Mesendoderm (in vitro differentiated cells): ENCODE results near the gene MTX2.
A peak's percentile ranks its signal among the peaks of the same experiment; 100 is the strongest.

Experiments
- DNase-seq: peaks from one replicate; pipeline ENCODE4 v3.0.0; 2013
- H2AK5ac ChIP-seq: 2 replicates; pipeline ENCODE4 v1.6.1; 2013; ENCODE audit warnings: low read length, inconsistent platforms
- H2BK120ac ChIP-seq: 2 replicates; pipeline ENCODE4 v1.6.1; 2013; ENCODE audit warnings: low read depth, mild to moderate bottlenecking, low read length, moderate library complexity, mixed read lengths
- H2BK15ac ChIP-seq: replicated peaks from 2 replicates; pipeline ENCODE4 v1.6.1; 2013; ENCODE audit warnings: low read depth, mild to moderate bottlenecking, moderate library complexity
- H2BK5ac ChIP-seq: 2 replicates; pipeline ENCODE4 v1.6.1; 2013; ENCODE audit warnings: low read length, inconsistent platforms
- H3K18ac ChIP-seq: 2 replicates; pipeline ENCODE4 v1.6.1; 2013; ENCODE audit warnings: mild to moderate bottlenecking, low read length, mixed read lengths
- H3K23ac ChIP-seq: one replicate; pipeline ENCODE4 v1.6.1; 2013; ENCODE audit warnings: low read length
- H3K27ac ChIP-seq: 2 replicates; pipeline ENCODE4 v1.5.1; 2013; ENCODE audit warnings: low read depth, mild to moderate bottlenecking, inconsistent platforms, low read length, moderate library complexity
- H3K27me3 ChIP-seq: 2 replicates; pipeline ENCODE4 v1.6.1; 2013; ENCODE audit warnings: low read length, control low read depth, mild to moderate bottlenecking, inconsistent platforms; ENCODE audit not compliant: insufficient read depth, poor library complexity
- H3K36me3 ChIP-seq: 2 replicates; pipeline ENCODE4 v1.6.1; 2013; ENCODE audit warnings: low read length, inconsistent platforms; ENCODE audit not compliant: control insufficient read depth, insufficient read depth
- H3K4ac ChIP-seq: one replicate; pipeline ENCODE4 v1.6.1; 2013; ENCODE audit warnings: low read depth, mild to moderate bottlenecking, low read length, moderate library complexity
- H3K4me1 ChIP-seq: 2 replicates; pipeline ENCODE4 v1.6.1; 2013; ENCODE audit warnings: low read depth, low read length, inconsistent platforms; ENCODE audit not compliant: control insufficient read depth
- H3K4me2 ChIP-seq: 2 replicates; pipeline ENCODE4 v1.6.1; 2013; ENCODE audit warnings: low read length
- H3K4me3 ChIP-seq: 2 replicates; pipeline ENCODE4 v1.5.1; 2013; ENCODE audit warnings: mild to moderate bottlenecking, low read length
- H3K56ac ChIP-seq: one replicate; pipeline ENCODE4 v1.6.1; 2013; ENCODE audit warnings: low read length
- H3K79me1 ChIP-seq: 2 replicates; pipeline ENCODE4 v1.6.1; 2013; ENCODE audit warnings: low read length, inconsistent platforms
- H3K79me2 ChIP-seq: 2 replicates; pipeline ENCODE4 v1.6.1; 2013; ENCODE audit warnings: mild to moderate bottlenecking, low read length; ENCODE audit not compliant: control insufficient read depth, insufficient read depth
- H3K9ac ChIP-seq: 2 replicates; pipeline ENCODE4 v1.6.1; 2013; ENCODE audit warnings: low read length, inconsistent platforms
- H4K5ac ChIP-seq: one replicate; pipeline ENCODE4 v1.6.1; 2013; ENCODE audit warnings: low read length
- H4K8ac ChIP-seq: one replicate; pipeline ENCODE4 v1.6.1; 2013; ENCODE audit warnings: low read depth, mild to moderate bottlenecking, control low read depth, low read length, moderate library complexity
- WGBS: extraction: QIAGEN DNeasy Blood & Tissue Kit; methylation state at CpG from one replicate; pipeline ENCODE4 v1.1.7; 2013; ENCODE audit warnings: low lambda C conversion rate, missing lambda C conversion rate; ENCODE audit not compliant: insufficient coverage; ENCODE audit errors: extremely low coverage; 5-methylcytosine and 5-hydroxymethylcytosine counted together

MTX2 gene

DNA sequence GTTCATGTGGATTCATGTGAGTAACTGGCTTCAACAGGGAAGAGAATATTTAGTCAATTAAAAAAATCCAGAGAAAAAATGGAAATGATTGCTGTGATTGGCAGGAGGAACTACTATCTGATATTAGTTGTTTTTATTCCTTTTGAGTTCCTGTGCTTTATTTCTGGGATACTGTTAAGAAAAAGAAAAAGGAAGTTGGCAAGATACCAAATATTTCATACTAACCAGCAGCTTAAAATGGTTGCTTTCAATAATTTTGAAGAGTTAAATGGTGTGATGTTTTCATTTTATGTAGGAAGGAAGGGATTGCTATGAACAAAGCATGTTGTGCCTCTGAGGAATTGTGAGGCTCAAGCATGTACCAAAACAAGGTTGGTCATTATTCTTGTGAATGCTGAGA is 8.1 kb upstream of the MTX2 start:
- Histone ChIP-seq H3K4me3 (no peak overlapping the region), H2BK15ac (no peak overlapping the region), H3K4me1 (no peaks in the 10 kb centered on the region), H3K23ac (no peak overlapping the region), H2BK5ac (no peak overlapping the region), H4K8ac (no peak overlapping the region), H3K56ac (no peak overlapping the region), H2AK5ac (no peak overlapping the region), H3K27me3 (no peaks in the 10 kb centered on the region), H2BK120ac (no peak overlapping the region), H3K79me1 (no peaks in the 10 kb centered on the region), H3K79me2 (no peaks in the 10 kb centered on the region), H3K9ac (no peak overlapping the region), H3K4ac (no peak overlapping the region), H3K27ac (no peak overlapping the region), H3K4me2 (no peak overlapping the region), H3K36me3 (no peaks in the 10 kb centered on the region), H4K5ac (no peak overlapping the region), H3K18ac (no peak overlapping the region)
- no peak for DNase-seq

DNA sequence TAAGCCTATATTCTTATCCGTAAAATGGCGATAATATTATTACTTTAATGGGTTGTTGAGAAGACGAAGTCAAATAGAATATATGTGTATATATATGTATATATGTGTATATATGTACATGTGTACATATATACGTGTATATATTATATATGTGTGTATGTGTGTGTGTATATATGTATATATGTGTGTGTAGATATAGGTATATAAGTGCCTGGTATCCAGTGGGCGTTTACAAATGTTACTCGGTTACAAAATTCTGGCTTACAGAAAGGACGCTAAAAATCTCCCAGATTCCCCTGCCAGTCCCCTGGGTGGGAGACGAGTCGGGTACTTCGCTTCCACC is 295 bp upstream of the MTX2 start:
- Histone ChIP-seq H3K9ac (no peak overlapping the region), H3K23ac (no peak overlapping the region), H3K27me3 (no peaks in the 10 kb centered on the region), H3K4ac (no peak overlapping the region), H2BK5ac (no peak overlapping the region), H3K4me3 (no peak overlapping the region), H3K4me1 (no peaks in the 10 kb centered on the region), H2BK120ac (no peak overlapping the region), H3K79me2 (peaks cover 10% of the 10 kb centered on the region), H3K4me2 (no peak overlapping the region), H3K36me3 (no peaks in the 10 kb centered on the region), H3K79me1 (no peaks in the 10 kb centered on the region), H3K18ac (no peak overlapping the region), H3K56ac (no peak overlapping the region), H3K27ac (peak overlapping the region; percentile 60), H2BK15ac (no peak overlapping the region), H2AK5ac (no peak overlapping the region), H4K8ac (no peak overlapping the region), H4K5ac (no peak overlapping the region)
- WGBS = no CpG with 5 or more reads among the region's 10 CpGs
- DNase-seq = no peak

GRCh38 chr2:176270100-176270750 is 983 bp downstream of the MTX2 start:
- Histone ChIP-seq H3K4ac (peak overlapping the region; percentile 26), H2BK120ac (no peak overlapping the region), H3K79me1 (peaks cover 1% of the 10 kb centered on the region), H3K27me3 (no peaks in the 10 kb centered on the region), H4K8ac (no peak overlapping the region), H3K4me3 (peak overlapping the region; percentile 64), H3K27ac (no peak overlapping the region), H4K5ac (no peak overlapping the region), H2AK5ac (no peak overlapping the region), H3K56ac (peak overlapping the region; percentile 95), H2BK5ac (no peak overlapping the region), H3K36me3 (no peaks in the 10 kb centered on the region), H3K18ac (peak overlapping the region; percentile 22), H3K79me2 (peaks cover 13% of the 10 kb centered on the region), H3K4me1 (no peaks in the 10 kb centered on the region), H3K4me2 (peak overlapping the region; percentile 67), H2BK15ac (no peak overlapping the region), H3K23ac (no peak overlapping the region), H3K9ac (peak overlapping the region; percentile 90)
- DNase-seq = no peak
- 100% methylated on average over 1 of the region's 18 CpGs for WGBS

GRCh38 chr2:176272870-176273459 is 3.7 kb downstream of the MTX2 start:
- H3K79me1 ChIP-seq = peaks cover 4% of the 10 kb centered on the region
- H2BK5ac ChIP-seq = no peak overlapping the region
- H3K79me2 ChIP-seq = peaks cover 17% of the 10 kb centered on the region
- H3K18ac ChIP-seq = no peak overlapping the region
- no peak overlapping the region for H3K27ac ChIP-seq
- no peak overlapping the region for H3K56ac ChIP-seq
- no peaks in the 10 kb centered on the region for H3K36me3 ChIP-seq
- H4K8ac ChIP-seq = no peak overlapping the region
- H3K9ac ChIP-seq = no peak overlapping the region
- H3K27me3 ChIP-seq = no peaks in the 10 kb centered on the region
- DNase-seq = no peak
- no CpG with 5 or more reads among the region's 4 CpGs for WGBS
- H3K4me2 ChIP-seq = no peak overlapping the region
- H3K4me1 ChIP-seq = no peaks in the 10 kb centered on the region
- H2AK5ac ChIP-seq = no peak overlapping the region
- H3K4me3 ChIP-seq = no peak overlapping the region
- H3K23ac ChIP-seq = no peak overlapping the region
- H4K5ac ChIP-seq = no peak overlapping the region
- H2BK120ac ChIP-seq = no peak overlapping the region
- H3K4ac ChIP-seq = no peak overlapping the region
- H2BK15ac ChIP-seq = no peak overlapping the region

DNA sequence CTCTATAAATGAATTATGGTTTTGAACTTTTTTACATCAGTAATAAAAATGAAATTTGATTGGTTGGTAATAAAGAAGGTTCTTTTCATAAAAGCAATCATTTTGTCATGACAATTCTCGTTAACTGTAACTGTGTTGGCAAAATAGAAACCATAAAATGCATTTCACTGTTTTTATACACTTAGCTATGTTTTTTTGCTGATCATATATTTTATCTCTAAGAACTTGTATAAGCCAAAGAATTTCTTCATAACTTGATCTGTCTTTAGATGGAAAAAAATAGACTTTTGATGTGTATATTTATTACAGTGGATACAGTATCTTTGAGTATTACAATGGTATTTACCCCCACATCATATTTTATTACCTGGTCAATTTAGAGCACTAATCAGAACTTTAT is 9.7 kb downstream of the MTX2 start:
- H3K4me3 ChIP-seq = no peak overlapping the region
- H3K4me1 ChIP-seq = no peaks in the 10 kb centered on the region
- no peaks in the 10 kb centered on the region for H3K36me3 ChIP-seq
- H3K56ac ChIP-seq = no peak overlapping the region
- no peak for DNase-seq
- H2BK15ac ChIP-seq = no peak overlapping the region
- H3K23ac ChIP-seq = no peak overlapping the region
- peaks cover 22% of the 10 kb centered on the region for H3K79me2 ChIP-seq
- H4K5ac ChIP-seq = no peak overlapping the region
- H3K79me1 ChIP-seq = peaks cover 16% of the 10 kb centered on the region
- no peak overlapping the region for H2BK120ac ChIP-seq
- H3K4me2 ChIP-seq = no peak overlapping the region
- H3K9ac ChIP-seq = no peak overlapping the region
- H3K4ac ChIP-seq = no peak overlapping the region
- no peak overlapping the region for H3K18ac ChIP-seq
- no peak overlapping the region for H2BK5ac ChIP-seq
- H3K27me3 ChIP-seq = no peaks in the 10 kb centered on the region
- no CpG with 5 or more reads among the region's 1 CpG for WGBS
- no peak overlapping the region for H4K8ac ChIP-seq
- H3K27ac ChIP-seq = no peak overlapping the region
- H2AK5ac ChIP-seq = no peak overlapping the region

DNA sequence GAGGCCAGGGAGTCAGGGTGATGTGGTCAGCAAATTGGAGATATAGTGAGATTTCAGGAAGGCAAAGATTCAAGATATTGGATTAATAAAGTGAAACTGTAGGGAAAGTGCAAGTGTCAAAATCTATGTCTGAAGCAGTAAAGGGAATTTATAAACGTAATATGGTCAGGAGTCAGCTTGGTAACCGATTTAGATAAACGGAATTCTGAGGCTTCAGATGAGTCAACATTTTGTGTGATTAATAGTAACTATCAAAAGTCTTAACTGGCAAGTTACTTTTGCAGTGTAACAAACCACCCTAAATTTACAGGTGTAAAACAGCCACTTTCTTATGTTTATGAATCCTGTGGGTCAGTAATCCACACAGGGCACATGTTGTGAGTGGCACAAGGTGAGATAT is 10.9 kb downstream of the MTX2 start:
- no peak overlapping the region for H4K8ac ChIP-seq
- H3K4me3 ChIP-seq = no peak overlapping the region
- H3K79me1 ChIP-seq = peaks cover 14% of the 10 kb centered on the region
- no peak overlapping the region for H2BK5ac ChIP-seq
- H3K4ac ChIP-seq = no peak overlapping the region
- no peak overlapping the region for H2BK120ac ChIP-seq
- no peaks in the 10 kb centered on the region for H3K27me3 ChIP-seq
- no peaks in the 10 kb centered on the region for H3K4me1 ChIP-seq
- no peak overlapping the region for H3K56ac ChIP-seq
- peaks cover 19% of the 10 kb centered on the region for H3K79me2 ChIP-seq
- H2BK15ac ChIP-seq = no peak overlapping the region
- no peak overlapping the region for H2AK5ac ChIP-seq
- no CpG with 5 or more reads among the region's 3 CpGs for WGBS
- no peak overlapping the region for H3K18ac ChIP-seq
- H3K23ac ChIP-seq = no peak overlapping the region
- H3K27ac ChIP-seq = no peak overlapping the region
- H3K4me2 ChIP-seq = no peak overlapping the region
- H3K36me3 ChIP-seq = no peaks in the 10 kb centered on the region
- DNase-seq = no peak
- H3K9ac ChIP-seq = no peak overlapping the region
- H4K5ac ChIP-seq = no peak overlapping the region
